ENCODE measurements around the gene RILPL2.
"Not testable (repeated sequence)": the region's sequence is repeated elsewhere in the genome, so short reads cannot be mapped to it uniquely, and the experiment has no call there.

RILPL2 gene

DNA sequence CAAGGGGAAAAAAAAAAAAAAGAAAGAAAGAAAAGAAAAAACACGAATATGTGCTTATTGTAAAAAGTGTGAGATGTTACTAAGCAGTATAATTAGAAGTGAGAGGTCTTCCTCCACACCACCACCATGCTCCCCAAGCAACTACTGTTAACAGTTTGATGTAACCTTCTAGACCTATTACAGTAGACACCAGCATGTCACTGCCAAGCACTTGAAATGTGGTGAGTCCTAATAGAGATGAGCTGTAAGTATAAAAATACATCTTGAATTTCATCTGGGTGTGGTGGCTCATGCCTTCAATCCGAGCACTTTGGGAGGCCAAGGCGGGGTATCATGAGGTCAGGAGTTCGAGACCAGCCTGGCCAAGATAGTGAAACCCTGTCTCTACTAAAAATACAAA, 13.4 kb upstream of the RILPL2 start:
- DNase-seq (ENCODE audit: low read depth): no peak

DNA sequence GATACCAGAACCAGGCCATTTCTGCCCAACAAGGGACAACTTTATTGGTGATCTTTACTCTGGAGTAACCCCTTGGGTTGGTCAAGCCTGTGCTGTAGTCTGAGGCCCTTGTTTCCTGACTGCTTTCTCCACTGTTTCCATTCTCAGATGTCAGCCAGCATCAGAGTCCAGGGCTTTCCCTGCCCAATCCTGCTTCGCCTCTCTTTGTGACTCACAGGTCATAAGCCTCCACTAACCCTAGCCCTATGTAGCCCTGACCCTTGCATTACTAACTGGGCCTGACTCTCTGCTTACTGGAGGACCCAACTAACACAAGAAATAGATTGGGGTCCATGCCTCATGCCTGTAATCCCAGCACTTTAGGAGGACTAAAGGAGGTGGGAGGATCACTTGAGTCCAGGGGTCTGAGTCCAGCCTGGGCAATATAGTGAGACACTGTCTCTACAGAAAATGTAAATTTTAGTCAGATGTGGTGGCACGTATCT, 12.8 kb upstream of the RILPL2 start:
- no peak for DNase-seq (ENCODE audit: low read depth)

DNA sequence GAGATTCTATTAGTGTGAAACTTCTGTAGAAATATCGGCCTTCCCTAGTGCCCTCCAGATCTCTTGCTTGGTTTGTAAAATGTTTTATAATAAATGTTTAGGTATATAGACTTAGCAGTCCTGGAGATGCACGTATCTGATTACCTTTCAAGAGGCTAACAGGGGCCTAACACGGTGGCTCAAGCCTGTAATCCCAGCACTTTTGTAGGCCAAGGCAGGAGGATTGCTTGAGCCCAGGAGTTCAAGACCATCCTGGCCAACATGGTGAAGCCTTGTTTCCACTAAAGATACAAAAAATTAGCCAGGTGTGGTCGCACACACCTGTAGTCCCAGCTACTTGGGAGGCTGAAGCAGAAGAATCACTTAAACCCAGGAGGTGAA, 9.8 kb upstream of the RILPL2 start:
- DNase-seq (ENCODE audit: low read depth): no peak

DNA sequence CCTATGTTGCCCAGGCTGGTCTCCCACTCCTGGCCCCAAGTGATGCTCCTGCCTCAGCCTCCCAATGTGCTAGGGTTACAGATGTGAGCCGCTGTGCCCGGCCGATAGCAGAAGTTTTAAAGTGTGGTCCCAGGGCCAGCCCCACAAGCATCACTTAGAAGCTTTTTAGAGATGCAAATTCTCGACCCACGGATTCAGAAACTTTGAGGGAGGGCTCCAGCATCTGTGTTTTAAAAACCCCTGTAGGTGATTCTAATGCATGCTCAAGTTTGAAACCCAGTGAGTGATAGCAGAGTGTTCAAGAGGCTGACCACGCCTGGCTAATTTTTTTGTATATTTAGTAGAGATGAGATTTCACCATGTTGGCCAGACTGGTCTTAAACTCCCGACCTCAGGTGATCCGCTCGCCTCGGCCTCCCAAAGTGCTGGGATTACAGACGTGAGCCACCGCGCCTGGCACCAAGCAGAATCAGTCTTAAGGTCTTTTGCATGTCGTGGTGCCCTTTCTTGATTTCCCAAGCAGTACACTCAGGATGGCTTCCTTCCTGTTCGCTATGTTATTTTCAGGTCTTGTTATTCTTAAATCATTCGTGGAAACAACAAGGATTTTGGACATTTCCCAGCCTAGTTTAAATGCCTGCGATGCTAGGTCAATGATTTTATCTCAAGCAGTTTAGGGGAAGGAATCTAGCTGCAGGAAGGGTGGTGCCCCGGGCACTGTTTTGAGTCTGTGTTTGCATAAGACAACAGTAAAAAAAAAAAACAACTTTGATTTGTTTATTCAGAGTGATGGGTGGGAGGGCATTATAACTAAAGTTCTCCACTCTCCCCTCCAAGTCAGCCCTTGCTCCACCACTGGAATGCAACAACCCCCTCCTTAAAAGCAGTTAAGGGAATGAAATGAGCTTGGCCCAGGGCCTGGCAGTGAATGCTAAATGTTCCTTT, 9.2 kb upstream of the RILPL2 start:
- DNase-seq (ENCODE audit: low read depth): no peak

DNA sequence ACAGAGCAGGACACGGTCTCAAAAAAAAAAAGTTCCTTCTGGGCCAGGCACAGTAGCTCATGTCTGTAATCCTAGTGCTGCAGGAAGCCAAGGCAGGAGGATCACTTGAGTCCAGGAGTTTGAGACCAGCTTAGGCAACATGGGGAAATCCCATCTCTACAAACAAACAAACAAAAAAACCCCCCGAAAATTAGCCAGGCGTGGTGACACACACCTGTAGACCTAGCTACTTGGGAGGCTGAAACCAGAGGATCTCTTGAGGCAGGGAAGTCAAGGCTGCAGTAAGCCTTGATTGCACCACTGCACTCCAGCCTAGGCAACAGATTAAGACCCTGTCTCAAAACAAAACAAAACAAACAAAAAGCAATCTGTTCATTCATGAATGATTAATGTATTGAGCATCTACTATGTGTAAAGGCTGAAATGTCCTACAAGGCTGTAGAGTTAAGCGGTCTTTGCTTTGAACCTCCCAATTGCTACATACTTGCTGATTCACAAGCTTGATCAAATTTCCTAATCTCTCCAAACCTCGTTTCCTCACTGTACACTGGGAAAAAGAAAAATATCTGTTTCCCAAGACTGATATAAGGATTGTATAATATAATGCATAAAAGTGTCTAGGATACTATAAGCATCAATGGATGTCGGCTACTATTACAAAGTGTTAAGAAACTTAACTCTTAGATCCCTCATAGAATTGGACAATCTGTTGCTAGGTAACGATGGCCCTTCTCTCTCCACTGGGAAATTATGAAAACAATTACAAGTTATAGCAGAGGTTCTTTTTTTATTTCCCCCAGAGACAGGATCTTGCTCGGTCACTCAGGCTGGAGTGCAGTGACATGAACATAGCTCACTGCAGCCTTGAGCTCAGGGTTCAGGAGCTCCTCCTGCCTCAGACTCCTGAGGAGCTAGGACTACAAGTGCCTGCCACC, 7.9 kb upstream of the RILPL2 start:
- no peak for DNase-seq (ENCODE audit: low read depth)

DNA sequence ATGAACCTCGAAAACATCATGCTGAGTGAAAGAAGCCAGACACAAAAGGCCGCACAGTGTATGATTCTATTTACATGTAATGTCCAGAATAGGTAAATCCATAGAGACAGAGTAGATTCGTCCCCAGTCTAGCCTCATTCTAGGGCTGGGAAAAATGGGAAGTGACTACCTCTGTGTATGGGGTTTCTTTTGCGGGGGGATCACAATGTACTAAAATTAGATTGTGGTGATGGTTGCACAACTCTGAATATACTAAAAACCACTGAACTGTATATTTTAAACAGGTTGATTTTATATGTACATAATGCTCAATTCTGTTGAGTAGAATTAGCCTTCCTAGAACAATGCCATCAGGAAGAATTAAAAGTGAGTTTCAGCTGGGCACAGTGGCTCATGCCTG, 6.3 kb upstream of the RILPL2 start:
- DNase-seq (ENCODE audit: low read depth): no peak

DNA sequence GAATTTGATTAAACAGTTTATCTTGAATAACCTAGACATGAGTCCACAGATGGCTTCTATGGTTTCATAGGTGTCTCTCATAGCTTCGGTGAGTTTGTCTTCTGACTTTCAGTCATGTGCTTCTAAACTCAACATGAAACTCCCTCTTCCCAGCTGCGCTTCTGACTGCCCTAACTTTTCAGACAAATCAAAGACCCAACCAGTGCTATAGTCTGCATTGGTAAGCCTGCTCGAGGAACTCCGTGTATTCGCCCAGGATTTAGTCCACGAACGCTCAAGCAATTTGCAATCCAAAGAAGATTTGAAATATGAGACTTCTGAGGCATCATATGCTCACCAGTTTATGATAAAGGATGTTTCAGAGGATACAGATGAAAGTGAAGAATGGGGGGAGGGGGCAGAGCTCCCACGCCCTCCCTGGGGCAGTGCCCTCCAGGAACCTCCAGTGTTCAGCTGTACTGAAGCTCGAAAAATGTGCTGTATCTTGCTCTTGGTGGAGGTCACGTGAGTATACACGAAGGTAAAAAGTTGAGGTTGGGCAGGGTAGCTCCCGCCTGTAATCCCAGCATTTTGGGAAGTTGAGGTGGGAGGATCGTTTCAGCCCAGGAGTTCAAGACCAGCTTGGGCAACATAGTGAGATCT, 5.2 kb upstream of the RILPL2 start:
- no peak for DNase-seq (ENCODE audit: low read depth)

DNA sequence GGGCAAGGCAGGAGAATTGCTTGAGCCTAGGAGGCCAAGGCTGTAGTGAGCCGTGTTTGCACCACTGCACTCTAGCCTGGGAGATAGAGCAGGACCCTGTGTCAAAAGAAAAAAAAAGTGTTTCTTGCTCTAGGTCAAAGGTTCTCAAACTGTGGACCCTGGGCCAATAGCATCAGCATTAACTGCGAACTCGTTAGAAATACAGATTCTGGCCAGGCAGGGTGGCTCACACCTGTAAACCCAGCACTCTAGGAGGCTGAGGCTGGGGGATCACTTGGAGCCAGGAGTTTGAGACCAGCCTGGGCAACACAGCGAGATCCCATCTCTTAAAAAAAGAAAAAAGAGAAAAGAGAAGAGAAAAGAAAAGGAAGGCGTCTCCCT, 858 bp downstream of the RILPL2 start:
- no peak for DNase-seq (ENCODE audit: low read depth)

DNA sequence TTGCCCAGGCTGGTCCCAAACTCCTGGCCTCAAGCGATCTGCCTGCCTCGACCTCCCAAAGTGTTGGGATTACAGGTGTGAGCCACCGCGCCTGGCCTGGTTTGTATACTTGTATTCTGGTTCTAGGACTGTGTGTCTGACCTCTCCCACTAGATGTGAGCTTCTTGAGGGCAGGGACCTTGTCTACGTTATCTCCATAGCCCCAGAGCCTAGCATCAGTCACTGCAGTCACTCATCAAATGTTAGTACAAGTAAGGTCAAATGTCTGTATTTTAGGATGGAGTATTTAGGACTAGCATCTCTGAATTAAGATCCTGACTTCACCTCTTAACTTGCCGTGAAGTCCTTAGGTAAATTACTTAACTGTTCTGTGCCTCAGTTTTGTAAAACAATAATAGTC, 2.9 kb downstream of the RILPL2 start:
- no peak for DNase-seq (ENCODE audit: low read depth)

DNA sequence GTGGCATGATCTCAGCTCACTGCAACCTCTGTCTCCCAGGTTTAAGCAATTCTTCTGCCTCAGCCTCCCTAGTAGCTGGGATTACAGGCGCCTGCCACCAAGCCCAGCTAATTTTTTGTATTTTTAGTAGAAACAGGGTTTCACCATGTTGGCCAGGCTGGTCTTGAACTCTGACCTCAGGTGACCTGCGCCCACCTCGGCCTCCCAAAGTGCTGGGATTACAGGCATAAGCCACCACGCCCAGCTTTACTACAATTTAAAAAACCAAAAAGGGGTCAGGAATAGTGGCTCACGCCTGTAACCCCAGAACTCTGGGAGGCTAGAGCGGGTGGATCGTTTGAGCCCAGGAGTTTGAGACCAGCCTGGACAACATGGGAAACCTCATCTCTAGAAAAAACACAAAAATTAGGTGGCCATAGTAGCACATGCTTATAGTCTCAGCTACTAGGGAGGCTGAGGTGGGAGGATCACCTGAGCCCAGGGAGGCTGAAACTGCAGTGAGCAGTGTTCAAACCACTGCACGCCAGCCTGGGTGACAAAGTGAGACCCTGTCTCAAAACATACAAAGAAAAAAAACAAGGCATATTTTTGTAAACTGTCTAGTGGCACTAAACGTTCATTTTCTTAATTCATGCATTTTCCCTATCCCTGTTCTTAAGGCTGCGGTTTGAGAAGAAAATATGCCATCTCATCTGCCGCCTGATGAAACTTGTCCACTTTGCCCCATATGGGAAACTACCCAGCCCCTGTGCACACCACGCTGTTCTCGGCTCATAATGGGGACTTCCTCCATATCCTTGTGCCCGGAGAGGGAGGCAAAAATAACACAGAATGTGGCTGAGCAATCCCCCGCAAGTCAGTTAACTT, 4.3 kb downstream of the RILPL2 start:
- DNase-seq (ENCODE audit: low read depth): not testable (repeated sequence)

DNA sequence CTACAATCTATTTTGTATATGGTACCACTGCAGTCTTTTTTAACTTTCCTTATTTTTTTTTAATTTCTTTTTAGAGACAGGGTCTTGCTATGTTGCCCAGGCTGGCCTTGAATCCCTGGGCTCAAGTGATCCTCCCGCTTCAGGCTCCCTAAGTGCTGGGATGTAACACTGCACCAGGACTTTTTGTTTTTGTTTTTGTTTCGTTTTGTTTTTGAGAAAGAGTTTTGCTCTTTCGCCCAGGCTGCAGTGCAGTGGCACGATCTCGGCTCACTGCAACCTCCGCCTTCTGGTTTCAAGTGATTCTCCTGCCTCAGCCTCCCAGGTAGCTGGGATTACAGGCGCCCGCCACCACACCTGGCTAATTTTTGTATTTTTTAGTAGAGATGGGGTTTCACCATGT, 7.4 kb downstream of the RILPL2 start:
- not testable (repeated sequence) for DNase-seq (ENCODE audit: low read depth)

DNA sequence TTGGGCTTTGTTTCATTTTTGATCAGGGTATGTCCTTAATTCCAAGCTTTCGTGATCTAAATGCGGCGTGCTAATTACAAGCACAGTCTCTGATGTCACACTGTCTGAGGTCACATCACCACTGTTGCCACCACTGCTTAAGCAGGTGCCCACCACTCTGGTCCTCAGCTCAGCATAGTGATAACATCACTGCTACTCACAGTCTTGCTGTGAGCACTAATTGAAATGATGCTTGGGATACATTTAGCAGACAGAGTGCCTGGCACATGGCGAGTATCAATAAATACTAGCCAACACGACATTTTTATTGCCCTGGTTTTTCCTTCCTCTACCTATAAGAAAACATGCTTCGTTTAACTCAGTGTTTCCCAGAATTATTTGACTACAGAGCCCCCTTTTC, 7.9 kb downstream of the RILPL2 start:
- DNase-seq (ENCODE audit: low read depth): no peak

DNA sequence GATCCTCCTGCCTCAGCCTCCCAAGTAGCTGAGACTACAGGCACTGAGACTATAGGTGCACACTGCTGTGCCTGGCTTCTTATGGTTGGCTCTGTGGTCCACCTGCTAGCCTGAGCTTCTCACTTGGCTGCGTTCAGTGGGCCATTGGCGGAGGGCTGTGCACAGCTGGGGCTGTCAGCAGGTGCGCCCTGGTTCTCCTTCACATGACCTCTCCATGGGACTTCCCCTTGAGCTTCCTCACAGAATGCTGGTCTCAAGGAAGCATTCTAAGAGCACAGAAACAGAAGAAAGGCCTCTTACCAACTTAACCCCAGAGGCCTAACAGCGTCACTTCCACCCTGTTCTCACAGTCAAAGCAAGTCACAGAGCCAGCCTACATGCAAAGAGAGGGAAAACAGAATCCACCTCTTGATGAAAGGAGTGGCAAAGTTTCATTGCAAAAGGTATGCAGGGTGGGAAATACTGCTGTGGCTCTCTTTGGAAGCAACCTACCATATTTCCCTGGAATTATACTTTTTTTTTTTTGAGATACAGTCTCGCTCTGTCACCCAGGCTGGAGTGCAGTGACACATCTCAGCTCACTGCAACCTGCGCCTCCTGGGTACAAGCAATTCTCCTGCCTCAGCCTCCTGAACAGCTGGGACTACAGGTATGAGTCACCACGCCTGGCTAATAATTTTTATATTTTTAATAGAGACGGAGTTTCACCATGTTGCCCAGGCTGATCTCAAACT, 9.3 kb downstream of the RILPL2 start:
- DNase-seq (ENCODE audit: low read depth): no peak

DNA sequence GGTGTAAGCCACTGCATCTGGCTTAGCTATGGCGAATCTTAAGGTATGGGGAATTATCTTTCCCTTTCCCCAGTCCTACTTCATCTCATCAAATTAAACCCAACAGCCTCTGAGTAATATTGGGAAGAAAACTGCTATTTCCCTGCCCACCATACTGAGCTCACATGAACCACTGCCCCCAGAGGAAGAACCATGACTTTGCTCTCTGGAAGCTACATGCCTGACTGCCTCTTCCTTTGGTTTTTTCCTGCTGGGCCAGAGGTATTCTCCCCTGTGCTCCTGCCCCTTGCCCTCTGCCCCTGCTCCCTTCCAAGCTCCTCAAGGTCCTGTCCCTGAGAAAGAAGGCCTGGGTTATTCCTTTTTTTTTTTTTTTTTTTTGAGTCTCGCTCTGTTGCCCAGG, 15.2 kb downstream of the RILPL2 start:
- DNase-seq (ENCODE audit: low read depth): no peak

DNA sequence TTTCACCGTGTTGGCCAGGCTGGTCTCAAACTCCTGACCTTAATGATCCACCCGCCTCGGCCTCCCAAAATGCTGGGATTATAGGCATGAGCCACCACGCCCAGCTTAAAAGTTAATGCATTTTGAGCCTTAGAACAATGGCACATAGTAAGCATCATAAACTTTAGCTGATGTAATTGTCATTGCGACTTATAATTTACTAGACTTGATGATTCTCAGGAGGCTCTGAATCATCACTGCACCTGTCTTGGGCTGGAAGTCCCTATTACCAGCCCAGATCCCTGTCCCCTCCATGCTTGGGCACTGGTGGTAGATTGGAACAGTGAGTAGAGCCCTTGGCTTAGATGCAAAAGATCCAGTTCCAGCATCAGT, 26.5 kb downstream of the RILPL2 start:
- DNase-seq (ENCODE audit: low read depth): no peak

DNA sequence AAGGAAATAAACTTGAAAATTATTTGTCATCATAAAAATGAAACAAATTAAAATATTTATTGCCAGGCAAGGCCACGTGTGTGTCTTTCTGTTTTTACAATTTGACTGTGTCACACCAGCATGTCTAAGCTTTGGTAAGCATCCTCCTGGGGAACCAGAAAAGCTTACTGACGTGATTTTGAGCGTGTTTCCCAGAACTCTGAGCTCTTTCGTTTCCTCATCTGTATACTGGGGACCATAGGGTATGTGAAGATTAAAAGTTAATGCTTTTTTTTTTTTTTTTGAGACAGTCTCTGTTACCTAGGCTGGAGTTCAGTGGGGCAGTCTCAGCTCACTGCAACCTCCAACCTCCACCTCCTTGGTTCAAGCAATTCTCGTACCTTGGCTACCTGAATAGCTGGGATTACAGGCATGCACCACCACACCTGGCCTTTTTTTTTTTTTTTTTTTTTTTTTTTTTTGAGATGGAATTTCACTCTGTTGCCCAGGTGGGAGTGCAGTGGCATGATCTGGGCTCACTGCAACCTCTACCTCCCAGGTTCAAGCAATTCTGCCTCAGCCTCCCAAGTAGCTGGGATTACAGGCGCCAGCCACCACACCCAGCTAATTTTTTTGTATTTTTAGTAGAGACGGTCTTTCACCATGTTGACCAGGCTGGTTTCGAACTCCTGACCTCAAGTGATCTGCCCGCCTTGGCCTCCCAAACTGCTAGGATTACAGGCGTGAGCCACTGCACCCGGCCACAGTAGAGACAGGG, 27.0 kb downstream of the RILPL2 start:
- not testable (repeated sequence) for DNase-seq (ENCODE audit: low read depth)

DNA sequence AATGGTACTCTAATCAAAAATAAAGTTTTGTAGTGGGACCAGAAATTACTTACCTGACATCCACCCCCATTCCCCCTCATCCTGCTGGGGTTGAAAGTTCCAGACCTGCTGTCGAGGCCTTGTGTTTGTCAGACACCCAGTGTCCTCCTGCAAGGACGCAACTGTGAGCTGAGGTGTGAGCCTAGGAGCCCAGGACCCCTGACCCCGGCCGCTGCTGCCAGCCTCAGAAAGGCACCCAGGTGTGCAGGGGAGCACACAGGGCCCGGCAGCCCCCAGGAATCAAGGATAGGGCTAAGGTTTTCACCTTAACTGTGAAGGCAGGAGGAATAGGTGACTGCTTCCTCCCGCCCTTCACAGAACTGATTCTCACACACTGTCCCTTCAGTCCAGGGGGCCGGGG, 27.9 kb downstream of the RILPL2 start:
- not testable (repeated sequence) for DNase-seq (ENCODE audit: low read depth)

DNA sequence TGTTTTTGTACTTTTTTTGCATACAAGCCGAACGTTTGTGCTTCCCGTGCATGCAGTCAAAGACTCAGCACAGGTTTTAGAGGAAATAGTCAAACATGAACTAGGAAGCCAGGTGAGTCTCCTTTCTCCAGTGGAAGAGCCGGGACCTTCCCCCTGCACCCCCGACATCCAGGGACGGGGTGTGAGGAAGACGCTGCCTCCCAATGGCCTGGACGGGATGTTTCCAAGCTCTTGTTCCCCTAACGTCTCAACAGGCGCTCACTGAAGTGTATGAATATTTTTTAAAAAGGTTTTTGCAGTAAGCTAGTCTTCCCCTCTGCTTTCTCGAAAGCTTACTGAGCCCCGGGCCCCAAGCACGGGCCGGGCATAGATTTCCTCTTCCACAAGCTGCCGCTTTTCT, 28.6 kb downstream of the RILPL2 start:
- DNase-seq (ENCODE audit: low read depth): not testable (repeated sequence)

DNA sequence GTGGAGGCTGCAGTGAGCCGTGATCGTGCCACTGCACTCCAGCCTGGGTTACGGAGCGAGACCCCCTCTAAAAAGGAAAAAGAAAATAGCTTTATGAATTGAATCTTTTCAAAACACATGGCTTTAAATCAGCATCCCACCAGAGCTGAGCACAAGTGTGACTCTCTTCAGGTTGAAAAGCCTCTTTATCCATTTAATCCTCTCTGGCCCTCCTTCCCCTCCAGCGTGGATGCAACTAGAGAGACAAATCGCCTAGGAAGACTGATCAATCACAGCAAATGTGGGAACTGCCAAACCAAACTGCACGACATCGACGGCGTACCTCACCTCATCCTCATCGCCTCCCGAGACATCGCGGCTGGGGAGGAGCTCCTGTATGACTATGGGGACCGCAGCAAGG, 29.2 kb downstream of the RILPL2 start:
- DNase-seq (ENCODE audit: low read depth): not testable (repeated sequence)

DNA sequence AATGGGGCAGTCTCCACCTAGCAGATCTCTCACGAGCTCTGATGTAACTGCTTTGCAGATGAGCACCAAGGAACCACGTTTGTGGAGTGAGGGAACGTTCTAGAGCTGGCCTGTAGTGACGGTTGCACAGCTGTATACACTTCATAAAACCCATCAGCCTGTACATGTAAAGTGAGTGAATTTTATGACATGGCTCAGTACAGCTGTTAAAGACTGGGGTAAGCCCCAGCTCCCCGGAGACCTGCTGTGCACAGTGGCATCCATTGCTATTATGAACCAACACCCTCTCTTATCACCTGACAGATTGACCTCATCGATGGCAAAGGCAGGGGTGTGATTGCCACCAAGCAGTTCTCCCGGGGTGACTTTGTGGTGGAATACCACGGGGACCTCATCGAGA, 31.9 kb downstream of the RILPL2 start:
- no peak for DNase-seq (ENCODE audit: low read depth)
